ENCODE data around the gene PRR36. TPM values are rescaled to one million over a fixed set of nuclear protein-coding genes. Genes with fewer than 3 reads are reported as not detected.

PRR36 gene
- total RNA-seq, 1 donor from 2014 or later: not detected

GRCh38 chr19:7908742-7909461, 34.7 kb upstream of the PRR36 start:
- Histone ChIP-seq H3K27ac (no peak overlapping the region), H3K9me3 (no peaks in the 10 kb centered on the region)
- DNase-seq (ENCODE audit: extremely low spot score in 2 of 2): no peak

GRCh38 chr19:7908078-7908699, 34.0 kb upstream of the PRR36 start:
- no peak for TF ChIP-seq POLR2AphosphoS5 (IDR thresholded peaks at IDR 0.05; ENCODE audit: insufficient read depth in 1 of 2, low read depth in 1 of 2)
- no peak for TF ChIP-seq CTCF (IDR thresholded peaks at IDR 0.05)
- no peak for TF ChIP-seq POLR2A (IDR thresholded peaks at IDR 0.05)
- peaks cover 44% of the 10 kb centered on the region for H3K4me1 ChIP-seq
- no peak overlapping the region for H3K4me3 ChIP-seq
- H3K27ac ChIP-seq: no peak overlapping the region
- DNase-seq (ENCODE audit: extremely low spot score in 2 of 2): no peak
- no peaks in the 10 kb centered on the region for H3K27me3 ChIP-seq
- H3K9me3 ChIP-seq: no peaks in the 10 kb centered on the region
- H3K36me3 ChIP-seq: peaks cover 0 to 45% of the 10 kb centered on the region in 2 donors
- intact Hi-C loops (cut with DNase I): no loop called here

More at GRCh38 chr19:7908742-7909461, 34.7 kb upstream of the PRR36 start:
- Histone ChIP-seq H3K36me3 (peaks cover 0 to 50% of the 10 kb centered on the region in 2 donors), H3K27me3 (no peaks in the 10 kb centered on the region), H3K4me3 (no peak overlapping the region), H3K4me1 (peaks cover 43% of the 10 kb centered on the region)
- no peak for TF ChIP-seq CTCF (IDR thresholded peaks at IDR 0.05)
- TF ChIP-seq POLR2A (IDR thresholded peaks at IDR 0.05): no peak
- TF ChIP-seq POLR2AphosphoS5 (IDR thresholded peaks at IDR 0.05; ENCODE audit: insufficient read depth in 1 of 2, low read depth in 1 of 2): no peak
- intact Hi-C loops (cut with DNase I): no loop called here

GRCh38 chr19:7907544-7907943, 33.4 kb upstream of the PRR36 start:
- Histone ChIP-seq H3K4me1 (peaks cover 50% of the 10 kb centered on the region), H3K27ac (no peak overlapping the region), H3K27me3 (no peaks in the 10 kb centered on the region), H3K9me3 (no peaks in the 10 kb centered on the region), H3K36me3 (peaks cover 0 to 39% of the 10 kb centered on the region in 2 donors), H3K4me3 (no peak overlapping the region)
- intact Hi-C loops (cut with DNase I): no loop called here
- no peak for TF ChIP-seq POLR2AphosphoS5 (IDR thresholded peaks at IDR 0.05; ENCODE audit: insufficient read depth in 1 of 2, low read depth in 1 of 2)
- TF ChIP-seq CTCF (IDR thresholded peaks at IDR 0.05): no peak
- TF ChIP-seq POLR2A (IDR thresholded peaks at IDR 0.05): no peak
- DNase-seq (ENCODE audit: extremely low spot score in 2 of 2): no peak

DNA sequence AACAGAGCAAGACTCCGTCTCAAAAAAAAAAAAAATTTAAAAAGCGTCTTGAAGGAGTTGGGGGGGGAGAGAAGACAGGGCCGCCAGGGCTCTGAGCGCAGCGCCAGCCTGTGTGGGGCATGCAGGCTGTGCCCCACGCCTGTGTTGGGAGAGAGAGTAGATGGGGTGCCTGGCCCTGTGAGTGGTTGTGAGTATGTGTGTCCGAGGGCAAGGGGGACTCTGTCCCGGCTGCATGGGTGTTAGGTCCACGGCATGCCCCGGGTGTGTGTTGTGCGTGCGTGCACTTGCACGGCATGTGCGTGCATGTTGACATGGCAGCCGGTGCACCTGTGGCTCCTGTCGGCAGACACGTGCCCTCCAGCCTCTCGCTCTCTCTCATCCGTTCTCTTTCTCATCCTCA, 32.9 kb upstream of the PRR36 start:
- intact Hi-C loops (cut with DNase I): no loop called here
- peaks cover 0 to 35% of the 10 kb centered on the region in 2 donors for H3K36me3 ChIP-seq

More for the DNA sequence above, 32.9 kb upstream of the PRR36 start:
- H3K27me3 ChIP-seq: no peaks in the 10 kb centered on the region
- no peaks in the 10 kb centered on the region for H3K9me3 ChIP-seq
- no peak overlapping the region for H3K4me3 ChIP-seq
- peaks cover 55% of the 10 kb centered on the region for H3K4me1 ChIP-seq
- H3K27ac ChIP-seq: no peak overlapping the region
- no peak for TF ChIP-seq POLR2AphosphoS5 (IDR thresholded peaks at IDR 0.05; ENCODE audit: insufficient read depth in 1 of 2, low read depth in 1 of 2)
- no peak for TF ChIP-seq CTCF (IDR thresholded peaks at IDR 0.05)
- TF ChIP-seq POLR2A (IDR thresholded peaks at IDR 0.05): no peak
- no peak for DNase-seq (ENCODE audit: extremely low spot score in 2 of 2)

Measured in vagina (tissue), 2 donors.